ENCODE data around the gene IGFN1. TPM values are rescaled to one million over a fixed set of nuclear protein-coding genes. Genes with fewer than 3 reads are reported as not detected.

The IGFN1 gene
- total and polyA plus RNA-seq, 9 of the 15 experiments (the other 6 are each of a cell fraction or from before 2014, with no cell fraction given), result 0.04 TPM; not detected in 8

GRCh38 chr1:201215531-201216357 is 25.1 kb downstream of the IGFN1 start:
- Histone ChIP-seq H3K9me3 (replicated peaks; ENCODE audit: control insufficient read depth, insufficient read depth, low read depth, low read length) (no peaks in the 10 kb centered on the region), H3K27me3 (ENCODE audit: control insufficient read depth in 2 of 2, insufficient read depth in 2 of 2, low read length in 2 of 2) (peaks cover 21 to 59% of the 10 kb centered on the region in 2 experiments), H2AFZ (ENCODE audit: low read depth, low read length) (no peak overlapping the region), H3K27ac (ENCODE audit: extremely low read depth, low read depth, low read length) (no peak overlapping the region), H3K36me3 (ENCODE audit: control insufficient read depth, insufficient read depth, low read length) (no peaks in the 10 kb centered on the region), H3K4me3 (no peak overlapping the region), H4K20me1 (replicated peaks; ENCODE audit: control insufficient read depth, insufficient read depth, low read length) (peaks cover 13% of the 10 kb centered on the region; the same call in 1 of the 2 replicates), H3K9me1 (ENCODE audit: control insufficient read depth, insufficient read depth, low read length) (no peaks in the 10 kb centered on the region), H3K9ac (ENCODE audit: insufficient read depth in 1 of 2, low read depth in 2 of 2, low read length in 2 of 2) (peak overlapping the region in 1 of 2 experiments; percentile 29; a peak in 1 of 4 replicates), H3K79me2 (ENCODE audit: control insufficient read depth, insufficient read depth, low read length) (no peaks in the 10 kb centered on the region), H3K4me1 (replicated peaks in 1 of 2; ENCODE audit: control insufficient read depth in 2 of 2, insufficient read depth in 2 of 2, low read length in 2 of 2) (peaks cover 0 to 10% of the 10 kb centered on the region in 2 experiments; a peak in 1 of 5 replicates), H3K4me2 (ENCODE audit: insufficient read depth, low read length) (no peak overlapping the region)
- intact Hi-C loops (cut with micrococcal nuclease) (no loop called here), in situ Hi-C loops (cut with MboI) (loop anchor here (5.0 kb wide), 1 partner anchor 68 kb away; no protein-coding TSS in a partner anchor)
- no TSS peak for BruUV-seq (replicated peaks)
- CTCF ChIA-PET (ENCODE audit: low intra/inter-chr PET ratio), result no interaction called here
- FAIRE-seq (no peak), ATAC-seq (no peak), DNase-seq (ENCODE audit: extremely low read depth in 1 of 4, low spot score in 3 of 4) (no peak)
- TF ChIP-seq SAFB2 (IDR thresholded peaks at IDR 0.05; ENCODE audit: borderline replicate concordance, low read depth, low read length, severe bottlenecking), result no peak
- TF ChIP-seq PBX2 (CRISPR knock-in tag; IDR thresholded peaks at IDR 0.05; ENCODE audit: low read depth), result no peak
- TF ChIP-seq PBX2 (tag; conservative IDR thresholded peaks at IDR 0.05; ENCODE audit: low read depth), result no peak
- TF ChIP-seq CHAMP1 (IDR thresholded peaks at IDR 0.05), result no peak
- no peak for TF ChIP-seq FOXK1 (CRISPR knock-in tag; IDR thresholded peaks at IDR 0.05; ENCODE audit: borderline replicate concordance)
- TF ChIP-seq TAF7 (tag; IDR thresholded peaks at IDR 0.05), result no peak
- TF ChIP-seq RNF219 (CRISPR knock-in tag; IDR thresholded peaks at IDR 0.05), result no peak
- POLR2A ChIA-PET, result interaction anchor here (1.3 kb wide), 1 partner anchor 14 kb away, joined by 3 read pairs; no protein-coding TSS in a partner anchor
- WGBS (ENCODE audit: insufficient coverage, low coverage, missing lambda C conversion rate), result 5% methylated on average over 12 of the region's 12 CpGs

All from K562 (cell line).